GM12878 (cell line): ENCODE measurements around the gene GAS2. TPM values are rescaled to one million over a fixed set of nuclear protein-coding genes. Genes with fewer than 3 reads are reported as not detected.

Experiments
- ATAC-seq: fragments of 200-7000 bp; cut with Tn5 transposase; 3 replicates; pipeline ENCODE4 v1.9.1; 2020; ENCODE audit warnings: mild to moderate bottlenecking, moderate library complexity
- BruUV-seq: library from RNA; stranded (reverse); fragments of 400-500 nt; replicated peaks from 2 replicates; lab custom pipeline; 2021; lab: Mats Ljungman, UMichigan
- CTCF ChIA-PET: fragments of 300-600 bp; sonication (Branson Sonifier 250); formaldehyde crosslinking; extraction: SDS; loops from one replicate; lab custom pipeline; 2021; ENCODE audit warnings: inconsistent platforms; lab: Yijun Ruan, JAX
- POLR2A ChIA-PET: fragments of 350-600 bp; formaldehyde crosslinking; extraction: SDS; loops from one replicate; lab custom pipeline; 2021; ENCODE audit warnings: inconsistent platforms; lab: Charles Lee
- RAD21 ChIA-PET: fragments of 300-600 bp; sonication (Branson Sonifier 250); formaldehyde crosslinking; loops from one replicate; lab custom pipeline; 2023; ENCODE audit warnings: antibody characterized with exemption; ENCODE audit not compliant: unreplicated experiment; lab: Charles Lee
- SMC1A ChIA-PET: fragments of 300-600 bp; sonication (Branson Sonifier 250); formaldehyde crosslinking; loops from one replicate; lab custom pipeline; 2023; ENCODE audit not compliant: unreplicated experiment, uncharacterized antibody; lab: Charles Lee
- DNase-seq: peaks from one replicate; pipeline ENCODE4 v3.0.0-alpha.2; 2011; ENCODE audit warnings: low read depth, low spot score
- FAIRE-seq: peaks from 3 replicates; lab custom pipeline; 2011; peaks lifted over from hg19 to GRCh38; lab: Jason Lieb, UNC
- H2AFZ ChIP-seq: 2 replicates; pipeline ENCODE4 v1.6.0; 2011; ENCODE audit warnings: low read depth, low read length, control low read depth; ENCODE audit not compliant: control insufficient read depth
- H3K27ac ChIP-seq: 2 replicates; pipeline ENCODE4 v1.5.1; 2011; ENCODE audit warnings: control low read depth; ENCODE audit not compliant: control insufficient read depth, insufficient read depth
- H3K27me3 ChIP-seq, 2 experiments: replicated peaks in 1 of 2; 2 replicates each; pipeline versions ENCODE4 v1.6.0 to v1.6.1; 2011; ENCODE audit warnings: low read length in 1 of 2; ENCODE audit not compliant: control insufficient read depth in 2 of 2, insufficient read depth in 2 of 2
- H3K36me3 ChIP-seq, 2 experiments: 2 replicates each; pipeline ENCODE4 v1.5.1; 2011; ENCODE audit warnings: low read length in 1 of 2; ENCODE audit not compliant: control insufficient read depth in 2 of 2, insufficient read depth in 2 of 2
- H3K4me1 ChIP-seq: 2 replicates; pipeline ENCODE4 v1.6.1; 2011; ENCODE audit warnings: mild to moderate bottlenecking, low read length, moderate library complexity, mixed read lengths; ENCODE audit not compliant: control insufficient read depth, insufficient read depth
- H3K4me2 ChIP-seq: 2 replicates; pipeline ENCODE4 v1.6.0; 2011; ENCODE audit warnings: control low read depth; ENCODE audit not compliant: control insufficient read depth, insufficient read depth
- H3K4me3 ChIP-seq: fragments of 200-600 bp; sonication (generic); 2 replicates; pipeline ENCODE4 v1.5.1; 2016
- H3K79me2 ChIP-seq: 2 replicates; pipeline ENCODE4 v1.6.0; 2011; ENCODE audit warnings: low read length; ENCODE audit not compliant: control insufficient read depth, insufficient read depth
- H3K9ac ChIP-seq: 2 replicates; pipeline ENCODE4 v1.8.0; 2011; ENCODE audit warnings: low read length, control low read depth, mixed read lengths; ENCODE audit not compliant: control insufficient read depth, insufficient read depth
- H3K9me3 ChIP-seq: replicated peaks from 3 replicates; pipeline ENCODE4 v1.5.1; 2011; ENCODE audit warnings: mild to moderate bottlenecking, low read length; ENCODE audit not compliant: control insufficient read depth, insufficient read depth
- H4K20me1 ChIP-seq: 2 replicates; pipeline ENCODE4 v1.6.0; 2011; ENCODE audit not compliant: control insufficient read depth, insufficient read depth
- CBFB ChIP-seq: IDR thresholded peaks from 2 replicates; pipeline ENCODE4 v1.6.1; 2016; ENCODE audit warnings: antibody characterized with exemption, low read depth
- CTCF ChIP-seq, 3 experiments: IDR thresholded peaks in 2 of 3; conservative IDR thresholded peaks in 1 of 3; 2 replicates each; pipeline ENCODE4 v1.5.1; 2011; ENCODE audit warnings: low read depth in 3 of 3, low read length in 3 of 3, mild to moderate bottlenecking in 3 of 3, control low read depth in 2 of 3, moderate library complexity in 2 of 3, inconsistent platforms in 1 of 3, mixed read lengths in 1 of 3; ENCODE audit not compliant: control insufficient read depth in 2 of 3, insufficient read depth in 1 of 3; ENCODE audit errors: extremely low read depth in 1 of 3
- E2F4 ChIP-seq: IDR thresholded peaks from 2 replicates; pipeline ENCODE4 v1.6.1; 2012; ENCODE audit warnings: low read depth, low read length, improper control_type of control experiment
- EGR1 ChIP-seq, 2 experiments: IDR thresholded peaks; 1 replicate in 1 of 2; 2 replicates in 1 of 2; pipeline ENCODE4 v1.6.1; 2011 to 2012; ENCODE audit warnings: low read depth in 2 of 2, low read length in 2 of 2, borderline replicate concordance in 1 of 2, mild to moderate bottlenecking in 1 of 2, moderate library complexity in 1 of 2
- HCFC1 ChIP-seq: fragments of 150-350 bp; IDR thresholded peaks from 2 replicates; pipeline ENCODE4 v1.6.1; 2014; ENCODE audit warnings: low read length
- HSF1 ChIP-seq: fragments of 150-350 bp; IDR thresholded peaks from 2 replicates; pipeline ENCODE4 v1.6.1; 2014; ENCODE audit warnings: mild to moderate bottlenecking, low read depth, low read length
- IKZF1 ChIP-seq: fragments of 450-650 bp; conservative IDR thresholded peaks from 2 replicates; pipeline ENCODE4 v1.6.1; 2017; ENCODE audit warnings: antibody characterized with exemption, mild to moderate bottlenecking
- IRF4 ChIP-seq: IDR thresholded peaks from 2 replicates; pipeline ENCODE4 v1.6.1; 2011; ENCODE audit warnings: low read depth, low read length
- POLR2A ChIP-seq: IDR thresholded peaks from 2 replicates; pipeline ENCODE4 v1.6.1; 2011; ENCODE audit warnings: low read depth, mild to moderate bottlenecking, low read length
- PRDM15 ChIP-seq: fragments of 450-650 bp; formaldehyde crosslinking; IDR thresholded peaks from 2 replicates; pipeline ENCODE4 v1.4.0; 2020; ENCODE audit warnings: mild to moderate bottlenecking, moderate library complexity
- SP1 ChIP-seq: IDR thresholded peaks from one replicate; pipeline ENCODE4 v1.6.1; 2011; ENCODE audit warnings: low read depth, low read length
- STAT3 ChIP-seq: IDR thresholded peaks from 2 replicates; pipeline ENCODE4 v1.6.1; 2011; ENCODE audit warnings: low read depth, low read length, improper control_type of control experiment
- TAF1 ChIP-seq: IDR thresholded peaks from 2 replicates; pipeline ENCODE4 v1.6.1; 2011; ENCODE audit warnings: mild to moderate bottlenecking, low read depth, low read length, borderline replicate concordance
- TCF3 ChIP-seq: IDR thresholded peaks from 2 replicates; pipeline ENCODE4 v1.6.1; 2012; ENCODE audit warnings: low read depth, mild to moderate bottlenecking, low read length, borderline replicate concordance; ENCODE audit not compliant: insufficient read depth
- WGBS: methylation state at CpG from one replicate; pipeline ENCODE4 v1.1.6; 2016; ENCODE audit warnings: low lambda C conversion rate; ENCODE audit not compliant: insufficient replicate concordance, insufficient coverage; ENCODE audit errors: missing lambda C conversion rate; 5-methylcytosine and 5-hydroxymethylcytosine counted together
- in situ Hi-C: fragments of 300-500 bp; cut with MboI; formaldehyde crosslinking; loops from 9 replicates; pipeline ENCODE4 v1.14.3; 2018; ENCODE audit warnings: mixed read lengths
- intact Hi-C: fragments of 100-400 bp; cut with micrococcal nuclease; formaldehyde crosslinking; loops from one replicate; pipeline ENCODE4 v1.14.2; 2022; ENCODE audit not compliant: unreplicated experiment
- polyA plus RNA-seq, 11 experiments: library from polyadenylated mRNA; depleted of rRNA in 4 of 11; unstranded in 6 of 11; stranded (reverse) in 5 of 11; fragments of >200 nt; fragmentation: Nextera tagmentation in 4 of 11; fragmentation: Illumina TruSeq in 1 of 11; extraction: Ambion mirVana in 4 of 11; extraction: Trizol in 1 of 11; gene quantifications; 1 replicate in 1 of 11; 2 replicates in 10 of 11; pipeline versions ENCODE4 v1.2.1 to v1.2.3, GENCODE V29; 2011 to 2016; ENCODE audit warnings: inconsistent platforms in 2 of 11, missing spikeins in 2 of 11, low read depth in 1 of 11
- total RNA-seq, 4 experiments: library from RNA; depleted of rRNA in 3 of 4; stranded (reverse); fragments of >200 nt in 3 of 4; fragmentation: Illumina TruSeq in 1 of 4; extraction: Trizol in 1 of 4; gene quantifications; 2 replicates each; pipeline versions ENCODE4 v1.2.1 to v1.2.3, GENCODE V29; 2013 to 2021

GAS2 gene
- total and polyA plus RNA-seq, 10 of the 15 experiments (the other 5 are each of a cell fraction or from before 2014, with no cell fraction given): 16.4 to 81.4 (median 26.2) TPM

GRCh38 chr11:22684082-22684481 is 17.7 kb downstream of the GAS2 start (continued):
- TF ChIP-seq TCF3: no peak
- TF ChIP-seq TAF1: no peak

GRCh38 chr11:22685111-22685510 is 18.7 kb downstream of the GAS2 start:
- no peaks in the 10 kb centered on the region for H3K79me2 ChIP-seq
- WGBS: 95% methylated on average over 4 of the region's 4 CpGs
- SMC1A ChIA-PET: interaction anchor here (0.7 to 8.4 kb wide), 9 partner anchors 5 to 102 kb away, joined by 3 to 87 read pairs (median 3); partner anchors contain the start of gene GAS2
- H2AFZ ChIP-seq: no peak overlapping the region
- ATAC-seq (no peak), DNase-seq (no peak), FAIRE-seq (no peak)
- POLR2A ChIA-PET: interaction anchor here (0.9 to 1.6 kb wide), 4 partner anchors 8 to 17 kb away, joined by 3 to 4 read pairs (median 4); no protein-coding TSS in a partner anchor
- H3K27me3 ChIP-seq: no peaks in the 10 kb centered on the region
- RAD21 ChIA-PET: interaction anchor here (1.4 to 1.8 kb wide), 4 partner anchors 9 to 96 kb away, joined by 3 to 6 read pairs (median 3); no protein-coding TSS in a partner anchor
- H3K9ac ChIP-seq: no peak overlapping the region
- intact Hi-C loops: no loop called here
- no peak overlapping the region for H3K4me2 ChIP-seq
- no TSS peak for BruUV-seq
- no peaks in the 10 kb centered on the region for H4K20me1 ChIP-seq
- no peak overlapping the region for H3K27ac ChIP-seq
- no peak overlapping the region for H3K4me3 ChIP-seq
- H3K36me3 ChIP-seq: no peaks in the 10 kb centered on the region
- in situ Hi-C loops: no loop called here
- CTCF ChIA-PET: interaction anchor here (1.0 to 2.8 kb wide), 8 partner anchors 8 to 103 kb away, joined by 3 to 9 read pairs (median 4); partner anchors contain the start of gene GAS2
- no peaks in the 10 kb centered on the region for H3K4me1 ChIP-seq
- no peaks in the 10 kb centered on the region for H3K9me3 ChIP-seq
- TF ChIP-seq POLR2A (no peak), PRDM15 (CRISPR knock-in tag) (no peak), CBFB (no peak), HCFC1 (no peak), IKZF1 (no peak), E2F4 (no peak), CTCF (IDR thresholded peaks at IDR 0.05 in 2 of 3, conservative IDR thresholded peaks at IDR 0.05 in 1 of 3; ENCODE audit: control insufficient read depth in 2 of 3, extremely low read depth in 1 of 3, insufficient read depth in 1 of 3, low read depth in 3 of 3, low read length in 3 of 3) (no peak), IRF4 (no peak), SP1 (no peak), HSF1 (no peak), STAT3 (no peak), EGR1 (IDR thresholded peaks at IDR 0.05; ENCODE audit: borderline replicate concordance in 1 of 2, low read depth in 2 of 2, low read length in 2 of 2) (no peak)
